Mucosa of stomach (tissue), 1 donor: ENCODE data around the gene TBXT.

ENCODE experiments used
- H3K27me3 ChIP-seq: one replicate; pipeline ENCODE4 v1.7.0; 2013; ENCODE audit warnings: mild to moderate bottlenecking, low read length; ENCODE audit not compliant: control insufficient read depth, insufficient read depth
- H3K36me3 ChIP-seq: one replicate; pipeline ENCODE4 v1.7.0; 2013; ENCODE audit warnings: low read length; ENCODE audit not compliant: control insufficient read depth, insufficient read depth
- H3K4me1 ChIP-seq: one replicate; pipeline ENCODE4 v1.7.0; 2013; ENCODE audit warnings: mild to moderate bottlenecking, low read length; ENCODE audit not compliant: control insufficient read depth, insufficient read depth
- H3K4me3 ChIP-seq: one replicate; pipeline ENCODE4 v1.7.0; 2013; ENCODE audit warnings: low read length
- H3K9ac ChIP-seq: one replicate; pipeline ENCODE4 v1.7.0; 2013; ENCODE audit warnings: mild to moderate bottlenecking, low read length, moderate library complexity
- H3K9me3 ChIP-seq: one replicate; pipeline ENCODE4 v1.7.0; 2013; ENCODE audit warnings: mild to moderate bottlenecking, low read length, moderate library complexity; ENCODE audit not compliant: control insufficient read depth
- donor health status: Pancreatic carcinoma.

TBXT gene

DNA sequence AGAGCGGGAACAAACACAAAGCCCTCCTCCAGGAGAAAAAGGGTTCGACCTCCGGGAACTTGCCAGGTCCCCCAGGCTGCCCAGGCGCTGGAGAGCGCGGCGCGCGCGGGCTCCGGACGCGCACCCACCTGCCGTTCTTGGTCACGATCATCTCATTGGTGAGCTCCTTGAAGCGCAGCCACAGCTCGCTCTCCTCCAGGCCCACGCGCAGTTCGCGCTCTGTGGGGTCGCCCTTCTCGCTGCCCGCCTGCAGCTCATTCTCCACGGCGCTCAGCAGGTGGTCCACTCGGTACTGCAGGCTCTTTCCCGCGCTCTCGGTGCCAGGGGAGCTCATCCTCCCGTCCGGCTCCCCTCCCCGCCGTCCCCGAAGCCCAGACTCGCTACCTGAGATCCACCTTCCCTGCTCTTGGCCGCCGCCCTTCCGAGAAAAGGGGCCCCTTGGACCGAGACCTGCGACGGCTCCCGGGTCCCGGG, 356 bp downstream of the TBXT start:
- Histone ChIP-seq H3K36me3 (no peaks in the 10 kb centered on the region), H3K4me1 (no peaks in the 10 kb centered on the region), H3K27me3 (peaks cover 84% of the 10 kb centered on the region), H3K9me3 (no peaks in the 10 kb centered on the region), H3K4me3 (no peak overlapping the region), H3K9ac (no peak overlapping the region)

DNA sequence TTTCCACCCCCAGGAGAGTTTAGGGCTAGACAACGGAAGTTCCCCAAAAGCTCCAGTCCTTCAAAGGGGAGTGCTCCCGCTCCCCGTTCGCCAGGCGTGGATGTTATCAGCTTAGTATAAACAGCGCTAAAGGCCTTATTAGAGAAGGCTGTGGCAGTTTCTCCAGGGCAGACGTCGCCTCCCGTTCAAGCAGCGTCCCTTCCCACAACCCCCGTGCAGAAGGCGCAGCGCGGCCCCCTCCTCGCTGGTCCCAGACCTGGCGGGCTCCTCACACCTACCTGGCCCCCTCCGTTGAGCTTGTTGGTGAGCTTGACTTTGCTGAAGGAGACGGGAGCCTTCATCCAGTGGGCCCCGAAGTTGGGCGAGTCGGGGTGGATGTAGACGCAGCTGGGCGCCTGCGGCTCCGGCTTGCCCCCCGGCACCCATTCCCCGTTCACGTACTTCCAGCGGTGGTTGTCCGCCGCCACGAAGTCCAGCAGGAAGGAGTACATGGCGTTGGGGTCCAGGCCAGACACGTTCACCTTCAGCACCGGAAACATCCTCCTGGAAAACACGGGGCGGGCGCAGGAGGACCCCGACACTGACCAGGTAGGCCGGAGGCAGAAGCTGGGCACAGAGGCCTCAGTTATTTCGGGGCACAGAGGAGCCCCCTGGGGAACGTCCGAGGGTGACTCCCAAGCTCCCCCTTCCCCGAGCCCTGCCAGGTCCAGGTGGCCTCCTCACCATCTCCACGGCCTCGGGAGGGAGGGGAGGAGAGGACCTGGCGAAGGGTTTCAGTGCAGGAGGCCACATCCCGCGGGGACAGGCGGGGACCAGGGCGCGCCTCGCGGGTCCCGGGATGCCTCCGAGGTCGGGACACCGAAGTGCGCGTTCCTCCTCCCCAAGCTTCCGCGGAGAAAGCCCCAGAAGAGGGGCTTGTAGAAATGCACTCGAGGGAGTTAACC, 1.1 kb downstream of the TBXT start:
- peaks cover 84% of the 10 kb centered on the region for H3K27me3 ChIP-seq

DNA sequence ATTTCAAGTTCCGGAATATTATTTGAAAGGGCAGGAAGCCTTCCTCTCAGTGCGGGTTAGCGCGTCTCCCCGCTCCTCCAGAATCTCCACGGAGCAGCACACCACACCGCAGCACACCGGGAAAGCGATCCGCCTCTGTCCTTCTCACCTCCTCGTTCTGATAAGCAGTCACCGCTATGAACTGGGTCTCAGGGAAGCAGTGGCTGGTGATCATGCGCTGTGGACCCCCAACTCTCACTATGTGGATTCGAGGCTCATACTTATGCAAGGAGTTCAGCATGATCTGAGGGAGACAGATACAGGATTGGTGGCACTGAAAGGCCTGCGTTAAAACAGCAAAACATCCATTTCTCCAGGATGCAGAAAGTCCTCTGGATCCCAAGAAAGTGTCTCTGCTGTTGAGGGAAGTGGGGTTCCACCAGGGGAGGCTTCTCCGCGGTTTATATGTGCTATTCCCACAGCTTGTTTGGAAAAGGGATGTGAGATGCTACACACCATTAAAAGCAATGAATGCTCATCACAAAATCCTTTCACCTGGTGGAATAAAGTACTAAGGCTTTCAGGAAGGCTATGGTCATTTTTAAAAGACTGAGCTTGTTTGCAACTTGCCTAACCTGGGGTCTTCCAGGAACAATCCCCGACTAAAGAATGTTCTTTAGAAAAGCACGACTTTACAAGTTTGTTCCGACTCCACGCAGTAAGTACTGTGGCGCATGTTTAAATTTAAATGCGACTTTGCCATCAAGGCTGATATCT, 1.9 kb downstream of the TBXT start:
- no peaks in the 10 kb centered on the region for H3K36me3 ChIP-seq
- H3K4me1 ChIP-seq, result no peaks in the 10 kb centered on the region
- H3K9ac ChIP-seq, result no peak overlapping the region
- H3K27me3 ChIP-seq, result peaks cover 79% of the 10 kb centered on the region
- no peaks in the 10 kb centered on the region for H3K9me3 ChIP-seq
- no peak overlapping the region for H3K4me3 ChIP-seq

More for the DNA sequence above, 1.1 kb downstream of the TBXT start:
- no peaks in the 10 kb centered on the region for H3K4me1 ChIP-seq
- H3K36me3 ChIP-seq, result no peaks in the 10 kb centered on the region
- H3K9ac ChIP-seq, result no peak overlapping the region
- H3K9me3 ChIP-seq, result no peaks in the 10 kb centered on the region
- H3K4me3 ChIP-seq, result no peak overlapping the region

DNA sequence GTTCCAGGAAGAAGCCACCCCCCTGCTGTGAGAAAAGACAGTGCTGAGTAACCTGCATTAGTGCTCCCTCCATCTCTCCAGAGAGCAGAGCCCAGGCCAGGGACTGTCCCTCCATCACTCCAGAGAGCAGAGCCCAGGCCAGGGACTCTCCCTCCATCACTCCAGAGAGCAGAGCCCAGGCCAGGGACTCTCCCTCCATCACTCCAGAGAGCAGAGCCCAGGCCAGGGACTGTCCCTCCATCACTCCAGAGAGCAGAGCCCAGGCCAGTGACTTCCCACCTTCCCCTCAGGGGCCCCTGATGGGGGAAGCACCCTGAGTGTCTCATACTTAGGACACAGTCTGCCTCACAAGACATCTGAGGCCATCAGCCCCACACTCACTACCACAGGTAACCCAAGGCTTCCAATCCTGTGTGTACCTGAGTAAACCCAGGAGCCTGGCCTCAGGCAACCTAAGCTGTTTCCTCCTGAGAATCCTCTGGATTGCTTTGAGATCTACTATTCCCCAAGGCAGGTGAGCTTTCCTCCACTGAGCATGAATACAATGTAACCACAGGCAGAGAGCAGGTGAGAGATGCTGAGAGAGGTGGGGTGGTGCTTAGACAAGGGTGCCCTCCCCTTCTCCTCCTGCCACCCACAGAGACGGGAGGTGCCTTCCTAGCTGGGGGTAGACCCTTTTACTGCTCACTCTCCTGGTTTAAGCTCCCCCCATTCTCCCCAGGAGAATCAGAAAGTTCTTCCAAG, 4.9 kb downstream of the TBXT start:
- Histone ChIP-seq H3K9me3 (no peaks in the 10 kb centered on the region), H3K4me3 (no peak overlapping the region), H3K27me3 (peaks cover 51% of the 10 kb centered on the region), H3K4me1 (no peaks in the 10 kb centered on the region), H3K36me3 (no peaks in the 10 kb centered on the region), H3K9ac (no peak overlapping the region)

DNA sequence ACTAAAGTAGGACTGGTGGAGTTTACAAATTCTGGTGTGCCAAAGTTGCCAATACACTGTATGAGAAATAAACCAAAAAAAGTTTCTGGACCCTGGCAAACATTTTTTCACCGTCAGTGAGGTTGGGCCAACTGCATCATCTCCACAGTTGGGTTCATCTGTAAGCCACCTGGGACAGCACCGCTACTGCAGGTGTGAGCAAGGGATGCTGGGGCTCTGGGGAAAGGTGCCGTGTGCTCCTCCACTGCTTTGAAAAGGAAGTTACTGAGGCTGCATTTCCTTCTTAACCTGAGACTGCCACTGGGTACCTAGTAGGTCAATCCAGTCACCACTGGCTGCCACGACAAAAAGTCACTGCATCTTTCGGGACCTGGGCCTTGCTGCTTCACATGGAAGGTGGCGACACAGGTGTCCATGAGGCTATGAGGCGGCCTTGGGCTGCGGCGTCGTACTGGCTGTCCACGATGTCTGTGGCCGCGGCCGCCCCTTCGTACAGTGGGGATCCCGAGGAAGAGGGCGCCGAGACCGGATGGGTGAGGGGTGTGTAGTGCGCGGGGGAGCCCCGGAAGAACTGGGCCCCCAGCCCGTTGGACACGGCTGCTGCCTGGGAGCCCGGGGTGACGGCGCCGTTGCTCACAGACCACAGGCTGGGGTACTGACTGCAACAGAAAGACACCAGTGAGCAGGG, 9.6 kb downstream of the TBXT start:
- Histone ChIP-seq H3K9me3 (no peaks in the 10 kb centered on the region), H3K4me1 (no peaks in the 10 kb centered on the region), H3K27me3 (peaks cover 9% of the 10 kb centered on the region), H3K36me3 (no peaks in the 10 kb centered on the region), H3K4me3 (no peak overlapping the region), H3K9ac (no peak overlapping the region)

DNA sequence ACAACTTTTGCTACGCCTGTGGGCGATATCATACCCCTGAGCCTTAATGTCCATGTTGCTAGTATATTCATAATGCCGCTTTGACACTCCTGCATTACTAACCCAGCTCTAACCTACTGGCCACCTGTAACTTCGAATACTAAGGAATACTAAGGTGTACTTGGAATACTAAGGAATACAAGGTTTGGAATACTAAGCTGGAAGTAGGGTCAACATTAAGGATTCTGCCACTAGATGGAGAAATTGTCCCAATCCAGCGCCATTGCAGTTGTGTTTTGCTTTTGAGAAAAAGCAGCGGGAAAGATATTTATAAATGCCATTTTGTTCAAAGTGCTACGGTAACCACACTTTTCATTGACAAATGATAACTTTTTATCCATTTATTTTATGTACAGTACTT, 10.7 kb downstream of the TBXT start:
- Histone ChIP-seq H3K4me3 (no peak overlapping the region), H3K9me3 (no peaks in the 10 kb centered on the region), H3K9ac (no peak overlapping the region), H3K36me3 (no peaks in the 10 kb centered on the region), H3K27me3 (peaks cover 2% of the 10 kb centered on the region), H3K4me1 (no peaks in the 10 kb centered on the region)

DNA sequence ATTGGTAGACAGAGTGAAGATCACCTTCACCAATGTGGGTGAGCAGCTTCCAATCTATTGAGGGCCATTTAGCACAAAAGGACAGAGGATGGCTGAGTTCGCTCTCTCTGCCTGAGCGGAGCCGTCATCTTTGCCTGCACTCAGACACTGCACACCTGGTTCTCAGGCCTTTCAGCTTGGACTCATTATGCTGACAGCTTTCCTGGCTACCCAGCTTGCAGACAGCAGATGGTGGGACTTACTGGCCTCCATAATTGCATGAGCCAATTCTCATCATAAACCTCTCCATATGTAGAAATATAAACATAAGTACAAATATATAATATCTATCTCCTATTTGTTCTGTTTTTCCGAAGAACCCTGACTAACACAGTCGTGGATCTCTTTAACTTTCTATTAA, 13.7 kb downstream of the TBXT start:
- Histone ChIP-seq H3K4me3 (no peak overlapping the region), H3K4me1 (no peaks in the 10 kb centered on the region), H3K36me3 (no peaks in the 10 kb centered on the region), H3K9ac (no peak overlapping the region), H3K9me3 (peaks cover 4% of the 10 kb centered on the region), H3K27me3 (no peaks in the 10 kb centered on the region)

DNA sequence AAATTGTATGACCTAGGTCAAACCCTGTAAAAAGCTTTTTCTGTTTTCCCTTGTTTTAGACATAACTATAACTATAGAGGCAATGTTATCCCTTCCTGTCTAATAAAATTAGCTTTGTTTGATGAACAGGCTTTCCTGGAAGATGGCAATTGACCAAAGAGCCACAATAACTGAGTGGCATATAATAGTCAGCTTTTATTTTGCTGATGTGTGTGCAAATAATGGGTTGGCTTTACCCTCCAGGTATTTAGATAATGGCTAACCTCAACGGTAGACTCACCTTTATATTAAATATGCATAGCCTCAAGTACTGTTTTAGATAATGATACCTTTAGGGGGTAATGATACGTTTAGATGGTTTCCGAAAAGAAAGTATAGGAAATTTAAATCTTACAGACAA, 15.0 kb downstream of the TBXT start:
- H3K9ac ChIP-seq, result no peak overlapping the region
- peaks cover 4% of the 10 kb centered on the region for H3K9me3 ChIP-seq
- H3K36me3 ChIP-seq, result no peaks in the 10 kb centered on the region
- H3K27me3 ChIP-seq, result no peaks in the 10 kb centered on the region
- H3K4me1 ChIP-seq, result no peaks in the 10 kb centered on the region
- no peak overlapping the region for H3K4me3 ChIP-seq

DNA sequence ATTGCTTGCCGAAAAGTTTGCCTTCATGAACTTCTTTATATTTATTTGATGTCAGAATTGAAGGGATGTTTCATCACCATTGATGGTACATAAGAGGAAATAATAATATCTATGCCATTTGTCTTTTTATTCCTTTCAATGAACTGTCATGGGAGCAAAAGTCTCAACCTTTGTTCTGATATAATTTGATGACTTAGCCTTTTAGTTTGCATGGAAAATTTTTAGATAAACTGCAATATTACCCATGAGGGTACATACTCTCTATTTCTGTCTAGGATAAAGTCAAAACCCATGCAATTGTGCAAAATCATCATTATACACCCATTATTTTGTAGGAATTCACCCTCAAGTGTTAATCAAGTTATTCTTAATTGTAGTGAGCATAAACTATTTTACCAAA, 15.9 kb downstream of the TBXT start:
- H3K27me3 ChIP-seq, result no peaks in the 10 kb centered on the region
- no peak overlapping the region for H3K9ac ChIP-seq
- no peaks in the 10 kb centered on the region for H3K4me1 ChIP-seq
- H3K36me3 ChIP-seq, result no peaks in the 10 kb centered on the region
- H3K4me3 ChIP-seq, result no peak overlapping the region
- peaks cover 4% of the 10 kb centered on the region for H3K9me3 ChIP-seq

DNA sequence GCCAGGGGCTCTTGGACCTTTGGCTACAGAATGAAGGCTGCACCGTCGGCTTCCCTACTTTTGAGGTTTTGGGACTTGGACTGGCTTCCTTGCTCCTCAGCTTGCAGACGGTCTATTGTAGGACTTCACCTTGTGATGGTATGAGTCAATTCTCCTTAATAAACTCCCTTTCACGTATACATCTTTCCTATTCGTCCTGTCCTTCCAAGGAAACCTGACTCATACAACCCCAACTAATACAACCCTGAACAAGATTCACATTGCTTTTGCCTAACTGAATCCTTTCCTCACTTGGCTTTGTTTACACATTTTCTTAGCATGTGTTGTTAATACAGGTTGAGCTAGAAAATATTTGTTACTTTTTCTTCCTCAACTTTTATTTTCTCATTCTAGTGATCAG, 21.9 kb downstream of the TBXT start:
- Histone ChIP-seq H3K4me1 (peaks cover 9% of the 10 kb centered on the region), H3K9ac (no peak overlapping the region), H3K9me3 (peaks cover 4% of the 10 kb centered on the region)

DNA sequence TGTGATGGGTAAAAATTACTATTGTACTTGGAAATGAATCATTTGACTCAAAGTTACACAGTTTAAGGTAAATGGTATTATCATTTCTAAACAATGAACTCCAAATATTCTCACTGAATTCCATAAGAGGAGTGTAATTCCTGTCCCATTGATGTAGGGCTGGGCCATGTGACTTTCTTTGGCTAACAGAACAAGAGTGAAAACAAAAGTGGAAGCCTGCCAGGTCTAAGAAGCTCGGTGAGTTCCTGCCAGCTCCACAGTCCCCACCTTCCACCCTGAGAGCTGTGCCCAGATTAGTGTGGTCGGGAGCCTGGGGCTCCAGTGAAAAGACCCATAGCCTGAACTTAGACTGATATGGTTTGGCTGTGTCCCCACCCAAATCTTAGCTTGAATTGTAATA, 24.6 kb downstream of the TBXT start:
- Histone ChIP-seq H3K4me1 (peaks cover 9% of the 10 kb centered on the region), H3K27me3 (no peaks in the 10 kb centered on the region), H3K4me3 (no peak overlapping the region), H3K9me3 (no peaks in the 10 kb centered on the region), H3K9ac (no peak overlapping the region), H3K36me3 (no peaks in the 10 kb centered on the region)

More for the DNA sequence above, 21.9 kb downstream of the TBXT start:
- Histone ChIP-seq H3K27me3 (no peaks in the 10 kb centered on the region), H3K4me3 (no peak overlapping the region), H3K36me3 (no peaks in the 10 kb centered on the region)
